ENCODE measurements around the gene MACROD2.

MACROD2 gene

GRCh38 chr20:14698605-14699373, 703.5 kb downstream of the MACROD2 start:
- no peak overlapping the region for H3K4me3 ChIP-seq (ENCODE audit: low read depth, low read length)

GRCh38 chr20:14700639-14700960, 705.3 kb downstream of the MACROD2 start:
- H3K4me3 ChIP-seq (ENCODE audit: low read depth, low read length), result no peak overlapping the region

- no peak overlapping the region for H3K4me3 ChIP-seq (ENCODE audit: low read depth, low read length)
Measured at GRCh38 chr20:14701326-14701725, 706.0 kb downstream of the MACROD2 start.

- H3K4me3 ChIP-seq (ENCODE audit: low read depth, low read length), result no peak overlapping the region
Measured at GRCh38 chr20:14706555-14706954, 711.2 kb downstream of the MACROD2 start.

- H3K4me3 ChIP-seq (ENCODE audit: low read depth, low read length), result no peak overlapping the region
Measured at GRCh38 chr20:14707026-14707680, 711.8 kb downstream of the MACROD2 start.

- H3K4me3 ChIP-seq (ENCODE audit: low read depth, low read length), result no peak overlapping the region
Measured at GRCh38 chr20:14707865-14708596, 712.7 kb downstream of the MACROD2 start.

- no peak overlapping the region for H3K4me3 ChIP-seq (ENCODE audit: low read depth, low read length)
Measured at GRCh38 chr20:14709439-14709838, 714.1 kb downstream of the MACROD2 start.

- H3K4me3 ChIP-seq (ENCODE audit: low read depth, low read length), result no peak overlapping the region
Measured at GRCh38 chr20:14710951-14711350, 715.6 kb downstream of the MACROD2 start.

- H3K4me3 ChIP-seq (ENCODE audit: low read depth, low read length), result no peak overlapping the region
Measured at GRCh38 chr20:14711652-14712051, 716.3 kb downstream of the MACROD2 start.

- no peak overlapping the region for H3K4me3 ChIP-seq (ENCODE audit: low read depth, low read length)
Measured at GRCh38 chr20:14712302-14712739, 717.0 kb downstream of the MACROD2 start.

- H3K4me3 ChIP-seq (ENCODE audit: low read depth, low read length), result no peak overlapping the region
Measured at GRCh38 chr20:14715400-14715799, 720.1 kb downstream of the MACROD2 start.

GRCh38 chr20:14716351-14716801, 721.1 kb downstream of the MACROD2 start:
- no peak overlapping the region for H3K4me3 ChIP-seq (ENCODE audit: low read depth, low read length)

GRCh38 chr20:14717134-14717999, 722.1 kb downstream of the MACROD2 start:
- H3K4me3 ChIP-seq (ENCODE audit: low read depth, low read length), result no peak overlapping the region

GRCh38 chr20:14720251-14720650, 724.9 kb downstream of the MACROD2 start:
- H3K4me3 ChIP-seq (ENCODE audit: low read depth, low read length), result no peak overlapping the region

GRCh38 chr20:14721926-14722452, 726.7 kb downstream of the MACROD2 start:
- no peak overlapping the region for H3K4me3 ChIP-seq (ENCODE audit: low read depth, low read length)

GRCh38 chr20:14723614-14724013, 728.3 kb downstream of the MACROD2 start:
- no peak overlapping the region for H3K4me3 ChIP-seq (ENCODE audit: low read depth, low read length)

GRCh38 chr20:14724036-14724435, 728.7 kb downstream of the MACROD2 start:
- no peak overlapping the region for H3K4me3 ChIP-seq (ENCODE audit: low read depth, low read length)

- H3K4me3 ChIP-seq (ENCODE audit: low read depth, low read length), result no peak overlapping the region
Measured at GRCh38 chr20:14724468-14724867, 729.2 kb downstream of the MACROD2 start.

- H3K4me3 ChIP-seq (ENCODE audit: low read depth, low read length), result no peak overlapping the region
Measured at GRCh38 chr20:14726591-14726990, 731.3 kb downstream of the MACROD2 start.

- no peak overlapping the region for H3K4me3 ChIP-seq (ENCODE audit: low read depth, low read length)
Measured at GRCh38 chr20:14727485-14728150, 732.3 kb downstream of the MACROD2 start.

Measured in iPS-11a (cell line).